SK-N-MC (cell line): Measurements from ENCODE around the gene DGKB.
"Not testable (repeated sequence)": the region's sequence is repeated elsewhere in the genome, so short reads cannot be mapped to it uniquely, and the experiment has no call there.

ENCODE experiments used
- DNase-seq: peaks from one replicate; pipeline ENCODE4 v3.0.0-alpha.2; 2011; ENCODE audit warnings: low read depth, low spot score
- H3K27ac ChIP-seq: fragments of 200-600 bp; sonication (generic); 2 replicates; pipeline ENCODE4 v1.5.1; 2016; ENCODE audit warnings: mixed run types
- H3K36me3 ChIP-seq: fragments of 200-600 bp; sonication (generic); 2 replicates; pipeline ENCODE4 v1.6.1; 2017; ENCODE audit warnings: antibody characterized with exemption, low read length, mixed read lengths; ENCODE audit not compliant: insufficient read depth
- H3K4me3 ChIP-seq: fragments of 200-600 bp; sonication (generic); 2 replicates; pipeline ENCODE4 v1.5.1; 2016
- H3K9ac ChIP-seq: fragments of 200-600 bp; sonication (generic); 2 replicates; pipeline ENCODE4 v1.8.0; 2017; ENCODE audit warnings: mixed run types, mixed read lengths; ENCODE audit not compliant: insufficient read length
- H3K9me3 ChIP-seq: fragments of 200-600 bp; sonication (generic); 2 replicates; pipeline ENCODE4 v1.6.1; 2017; ENCODE audit warnings: low read depth, mild to moderate bottlenecking, antibody characterized with exemption, low read length, moderate library complexity, mixed read lengths
- EZH2 ChIP-seq: fragments of 200-600 bp; sonication (generic); IDR thresholded peaks from one replicate; pipeline ENCODE4 v1.6.1; 2017; ENCODE audit warnings: antibody characterized with exemption
- FOXP2 ChIP-seq: optimal IDR thresholded peaks from 2 replicates; pipeline ENCODE3; 2011; ENCODE audit warnings: mild to moderate bottlenecking, moderate library complexity; ENCODE audit not compliant: insufficient read depth; ENCODE audit errors: extremely low read length, control extremely low read depth
- POLR2AphosphoS5 ChIP-seq: IDR thresholded peaks from 2 replicates; pipeline ENCODE4 v1.6.1; 2012; ENCODE audit warnings: mild to moderate bottlenecking, low read depth, low read length, borderline replicate concordance

The DGKB gene

DNA sequence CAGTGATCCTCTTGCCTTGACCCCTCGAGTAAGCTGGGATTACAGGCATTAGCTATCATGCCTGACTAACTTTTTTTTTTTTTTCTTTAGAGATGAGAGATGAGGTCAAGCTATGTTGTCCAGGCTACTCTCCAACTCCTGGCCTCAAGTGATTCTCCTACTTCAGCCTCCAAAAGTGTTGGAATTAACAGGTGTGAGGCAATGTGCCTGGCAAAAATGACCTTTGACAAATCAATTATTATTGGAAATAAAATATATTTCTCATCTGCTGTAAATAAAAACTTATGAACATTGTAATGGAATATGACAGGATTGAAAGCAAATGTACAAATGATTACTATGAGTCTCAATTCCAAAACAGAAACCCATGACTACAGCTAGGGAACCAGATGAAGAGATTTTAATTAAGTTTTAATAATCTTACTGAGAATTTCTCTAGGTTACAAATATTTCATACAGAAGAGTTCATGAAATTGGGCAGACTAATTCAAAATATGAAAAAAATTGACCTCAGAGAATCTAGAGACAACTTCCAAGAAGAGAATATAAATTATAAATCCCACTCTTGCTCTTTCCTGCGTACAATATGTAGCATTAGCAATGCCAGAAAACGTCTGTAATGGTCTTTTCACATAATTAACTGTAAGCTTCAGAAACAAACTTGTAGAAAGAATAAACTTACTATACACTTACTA is 414.7 kb downstream of the DGKB start:
- no peak overlapping the region for H3K9ac ChIP-seq
- no peaks in the 10 kb centered on the region for H3K36me3 ChIP-seq
- DNase-seq, result no peak
- TF ChIP-seq FOXP2 (no peak), POLR2AphosphoS5 (no peak), EZH2 (no peak)
- no peaks in the 10 kb centered on the region for H3K9me3 ChIP-seq
- H3K27ac ChIP-seq, result no peak overlapping the region
- H3K4me3 ChIP-seq, result no peak overlapping the region

DNA sequence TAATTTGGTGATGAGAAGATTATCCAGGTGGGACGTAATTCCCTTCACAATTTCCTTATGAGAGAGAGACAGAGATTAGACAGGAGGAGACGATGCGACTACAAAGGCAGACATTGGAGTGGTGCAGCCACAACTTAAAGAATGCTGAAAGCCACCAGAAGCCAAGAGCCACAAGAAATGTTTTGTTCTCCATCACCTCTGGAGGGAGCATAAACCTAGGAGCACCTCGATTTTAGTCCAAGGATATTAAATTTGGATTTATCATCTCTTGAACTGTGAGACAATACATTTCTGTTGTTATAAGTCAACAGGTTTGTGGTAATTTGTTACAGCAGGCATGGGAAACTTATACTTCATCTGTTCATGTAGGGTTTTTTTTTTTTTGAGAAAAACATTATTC is 418.9 kb downstream of the DGKB start:
- no peak overlapping the region for H3K4me3 ChIP-seq
- no peaks in the 10 kb centered on the region for H3K9me3 ChIP-seq
- no peak for DNase-seq
- H3K36me3 ChIP-seq, result no peaks in the 10 kb centered on the region
- H3K9ac ChIP-seq, result no peak overlapping the region
- TF ChIP-seq FOXP2 (no peak), EZH2 (no peak), POLR2AphosphoS5 (no peak)
- no peak overlapping the region for H3K27ac ChIP-seq

DNA sequence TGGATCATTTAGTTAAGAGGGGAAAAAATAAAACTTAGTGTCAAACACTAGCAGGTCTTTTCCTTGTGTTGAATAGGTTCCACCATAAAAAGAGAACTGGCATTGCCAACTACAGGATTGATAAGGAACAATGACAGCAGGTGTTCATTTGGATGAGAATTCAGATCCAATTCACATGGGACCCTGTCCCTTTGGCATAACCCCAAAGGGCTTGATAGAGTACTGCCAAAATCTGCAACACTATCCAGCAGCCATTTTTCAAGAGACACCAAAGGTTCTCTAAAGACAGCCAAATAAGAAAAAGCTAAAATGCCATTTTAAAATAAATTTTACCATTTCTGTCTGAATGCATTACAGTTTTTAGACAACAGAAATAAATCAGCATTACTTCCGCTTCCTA is 422.3 kb downstream of the DGKB start:
- H3K9me3 ChIP-seq, result no peaks in the 10 kb centered on the region

DNA sequence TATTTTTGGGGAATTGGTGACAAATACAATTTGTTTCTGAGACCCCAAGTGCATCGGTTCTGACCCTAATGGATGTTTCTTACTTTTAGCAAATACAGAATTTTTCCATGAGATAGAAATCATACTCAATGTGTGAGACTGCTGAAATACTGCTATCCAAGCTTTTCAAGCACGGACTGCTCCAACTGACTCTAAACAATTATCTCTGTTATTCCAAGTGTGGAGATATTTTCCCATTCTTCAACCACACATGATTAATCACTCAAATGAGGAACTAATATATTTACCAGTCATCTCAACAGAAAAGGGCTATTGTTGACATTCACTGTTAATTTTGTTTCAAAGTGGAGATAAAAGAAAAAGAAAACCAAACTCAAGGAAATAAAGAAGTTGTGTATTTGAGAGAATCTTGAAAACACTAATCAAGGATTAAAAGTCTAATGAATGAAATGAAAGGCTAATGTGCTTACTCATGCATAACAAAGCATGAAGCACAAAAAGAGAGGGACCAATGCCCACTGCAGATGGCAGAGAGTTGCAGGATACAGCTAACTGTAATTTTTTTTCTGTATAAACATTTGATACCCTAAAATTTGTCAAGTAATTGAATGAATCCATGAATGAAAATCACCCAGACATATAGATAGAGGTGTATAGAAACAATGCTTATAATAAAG is 423.6 kb downstream of the DGKB start:
- no peak overlapping the region for H3K4me3 ChIP-seq
- no peak overlapping the region for H3K9ac ChIP-seq
- no peaks in the 10 kb centered on the region for H3K9me3 ChIP-seq
- TF ChIP-seq EZH2 (no peak), FOXP2 (no peak), POLR2AphosphoS5 (no peak)
- DNase-seq, result no peak
- H3K36me3 ChIP-seq, result no peaks in the 10 kb centered on the region
- H3K27ac ChIP-seq, result no peak overlapping the region

More for the DNA sequence above, 422.3 kb downstream of the DGKB start:
- no peak overlapping the region for H3K9ac ChIP-seq
- DNase-seq, result no peak
- no peak overlapping the region for H3K4me3 ChIP-seq
- H3K36me3 ChIP-seq, result no peaks in the 10 kb centered on the region
- no peak overlapping the region for H3K27ac ChIP-seq
- TF ChIP-seq FOXP2, result no peak
- TF ChIP-seq EZH2, result no peak
- no peak for TF ChIP-seq POLR2AphosphoS5

DNA sequence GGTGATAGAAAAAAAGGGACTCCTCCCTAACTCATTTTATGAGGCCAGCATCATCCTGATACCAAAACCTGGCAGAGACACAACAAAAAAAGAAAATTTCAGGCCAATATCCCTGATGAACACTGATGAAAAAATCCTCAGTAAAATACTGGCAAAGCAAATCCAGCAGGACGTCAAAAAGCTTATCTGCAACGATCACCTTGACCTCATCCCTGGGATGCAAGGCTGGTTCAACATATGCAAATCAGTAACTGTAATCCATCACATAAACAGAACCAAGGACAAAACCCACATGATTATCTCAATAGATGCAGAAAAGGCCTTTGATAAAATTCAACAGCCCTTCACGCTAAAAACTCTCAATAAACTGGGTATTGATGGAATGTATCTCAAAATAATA is 440.8 kb downstream of the DGKB start:
- H3K9me3 ChIP-seq, DNase-seq, H3K36me3 ChIP-seq, H3K27ac ChIP-seq, H3K4me3 ChIP-seq, H3K9ac ChIP-seq: not testable (repeated sequence)

DNA sequence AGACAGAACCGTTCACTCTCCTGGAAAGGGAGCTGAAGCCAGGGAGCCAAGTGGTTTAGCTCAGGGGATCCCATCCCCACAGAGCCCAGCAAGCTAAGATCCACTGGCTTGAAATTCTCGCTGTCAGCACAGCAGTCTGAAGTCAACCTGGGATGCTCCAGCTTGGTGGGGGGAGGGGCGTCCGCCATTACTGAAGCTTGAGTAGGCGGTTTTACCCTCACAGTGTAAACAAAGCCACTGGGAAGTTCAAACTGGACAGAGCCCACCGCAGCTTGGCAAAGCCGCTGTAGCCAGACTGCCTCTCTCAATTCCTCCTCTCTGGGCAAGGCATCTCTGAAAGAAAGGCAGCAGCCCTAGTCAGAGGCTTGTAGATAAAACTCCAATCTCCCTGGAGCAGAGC is 443.7 kb downstream of the DGKB start:
- H3K27ac ChIP-seq, H3K4me3 ChIP-seq, DNase-seq, H3K9me3 ChIP-seq, H3K9ac ChIP-seq, H3K36me3 ChIP-seq: not testable (repeated sequence)

DNA sequence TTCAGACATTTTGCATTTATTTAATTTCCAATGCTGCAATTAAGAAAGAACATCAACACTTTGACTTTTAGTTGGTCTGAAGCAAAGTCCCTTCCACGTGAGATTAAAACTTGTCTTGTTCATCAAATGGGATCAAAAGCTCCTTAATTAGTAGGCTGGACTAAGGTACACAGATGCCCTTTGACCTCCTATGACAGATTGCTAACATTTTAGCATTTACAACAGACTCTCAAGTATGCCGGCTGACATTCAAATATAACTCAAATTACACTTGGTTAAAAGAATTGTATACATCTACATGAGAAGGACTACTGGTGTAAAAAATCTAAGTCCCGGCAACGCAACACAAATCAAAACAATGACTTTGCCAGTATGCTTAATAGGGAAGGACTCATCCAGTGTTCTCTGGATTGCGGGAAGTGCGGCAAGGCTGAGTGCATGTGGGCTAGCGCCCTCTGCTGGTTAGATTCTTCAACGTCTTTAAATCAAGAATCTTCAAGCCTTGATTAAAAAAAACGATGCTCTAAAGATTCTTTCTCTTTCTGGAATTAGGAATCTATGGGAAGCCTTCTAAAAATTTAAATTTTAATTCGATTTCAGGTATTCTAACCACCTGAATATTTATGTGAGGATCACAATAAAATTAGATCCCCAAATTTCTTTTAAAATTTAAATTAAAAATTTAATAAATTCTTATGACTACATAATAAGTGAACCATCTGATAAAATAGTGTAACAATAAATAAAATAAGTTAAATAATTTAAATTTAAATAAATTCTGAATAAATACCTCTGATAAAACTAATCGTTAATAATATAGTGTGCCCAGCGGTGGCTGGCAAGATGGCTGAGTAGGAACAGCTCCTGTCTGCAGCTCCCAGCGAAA is 444.7 kb downstream of the DGKB start:
- H3K36me3 ChIP-seq, result no peaks in the 10 kb centered on the region
- no peaks in the 10 kb centered on the region for H3K9me3 ChIP-seq
- H3K4me3 ChIP-seq, result peak overlapping the region; percentile 71
- no peak for TF ChIP-seq EZH2
- TF ChIP-seq POLR2AphosphoS5, result no peak
- no peak for TF ChIP-seq FOXP2
- peak; percentile 87 for DNase-seq
- H3K9ac ChIP-seq, result peak overlapping the region; percentile 14
- H3K27ac ChIP-seq, result no peak overlapping the region

DNA sequence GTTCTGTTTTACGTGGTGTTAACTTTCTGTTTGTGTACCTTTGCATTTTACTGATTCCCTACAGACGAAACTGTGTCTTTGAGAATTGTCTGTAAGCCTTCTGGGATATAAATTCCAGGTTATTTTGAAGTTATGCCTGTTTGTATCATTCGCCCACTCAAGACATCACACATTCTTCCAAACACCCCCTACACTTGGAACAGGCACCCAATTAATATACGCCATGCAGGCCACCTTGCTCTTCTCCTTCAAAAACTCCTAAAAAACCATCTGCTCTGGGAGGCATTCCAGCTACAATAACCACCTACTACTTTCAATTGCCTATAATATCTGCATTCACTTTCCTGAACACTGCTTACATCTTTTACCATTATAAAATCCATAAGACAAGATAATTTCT is 453.3 kb downstream of the DGKB start:
- H3K4me3 ChIP-seq, result no peak overlapping the region

More for the DNA sequence above, 453.3 kb downstream of the DGKB start:
- Histone ChIP-seq H3K9me3 (no peaks in the 10 kb centered on the region), H3K36me3 (no peaks in the 10 kb centered on the region), H3K27ac (no peak overlapping the region), H3K9ac (no peak overlapping the region)
- DNase-seq, result no peak
- TF ChIP-seq POLR2AphosphoS5 (no peak), FOXP2 (no peak), EZH2 (no peak)
